Breast epithelium (tissue), 3 donors: ENCODE results near the gene IER3.

Experiments
- CTCF ChIP-seq, 3 donors: fragments of 450-650 bp; IDR thresholded peaks; one replicate each; pipeline ENCODE4 v1.5.1; 2016 to 2017; ENCODE audit warnings: antibody characterized with exemption in 3 of 3, mild to moderate bottlenecking in 3 of 3, moderate library complexity in 3 of 3
- POLR2A ChIP-seq: fragments of 450-650 bp; IDR thresholded peaks from one replicate; pipeline ENCODE4 v1.6.1; 2016; ENCODE audit warnings: antibody characterized with exemption, mild to moderate bottlenecking, moderate library complexity

GRCh38 chr6:30725713-30726505 lies 18.4 kb downstream of the IER3 start:
- TF ChIP-seq CTCF (IDR thresholded peaks at IDR 0.05) (no peak), POLR2A (no peak)
